ENCODE results near the gene CDC5L.

CDC5L gene

GRCh38 chr6:44471271-44471981 is 83.9 kb downstream of the CDC5L start:
- no peak for TF ChIP-seq CTCF (IDR thresholded peaks at IDR 0.05)
- Histone ChIP-seq H3K4me2 (ENCODE audit: low read length) (no peak overlapping the region), H2AFZ (peak overlapping the region; percentile 49), H3K36me3 (ENCODE audit: control insufficient read depth, insufficient read depth, low read length) (no peaks in the 10 kb centered on the region), H3K4me3 (ENCODE audit: low read depth, low read length) (no peak overlapping the region), H3K27me3 (ENCODE audit: control insufficient read depth, insufficient read depth, low read length) (no peaks in the 10 kb centered on the region), H3K79me2 (no peaks in the 10 kb centered on the region), H3K9ac (no peak overlapping the region), H3K27ac (peak overlapping the region; percentile 18), H3K9me3 (ENCODE audit: control insufficient read depth, low read length) (no peaks in the 10 kb centered on the region), H3K4me1 (peaks cover 11% of the 10 kb centered on the region)

GRCh38 chr6:44472250-44472945 is 84.9 kb downstream of the CDC5L start:
- no peak overlapping the region for H3K4me2 ChIP-seq (ENCODE audit: low read length)
- no peak overlapping the region for H3K4me3 ChIP-seq (ENCODE audit: low read depth, low read length)
- no peak for TF ChIP-seq CTCF (IDR thresholded peaks at IDR 0.05)
- H3K27me3 ChIP-seq (ENCODE audit: control insufficient read depth, insufficient read depth, low read length): no peaks in the 10 kb centered on the region
- H3K9me3 ChIP-seq (ENCODE audit: control insufficient read depth, low read length): no peaks in the 10 kb centered on the region
- H3K36me3 ChIP-seq (ENCODE audit: control insufficient read depth, insufficient read depth, low read length): no peaks in the 10 kb centered on the region
- H3K9ac ChIP-seq: no peak overlapping the region
- no peak overlapping the region for H3K27ac ChIP-seq
- no peaks in the 10 kb centered on the region for H3K79me2 ChIP-seq
- H3K4me1 ChIP-seq: peaks cover 11% of the 10 kb centered on the region
- H2AFZ ChIP-seq: no peak overlapping the region

- H3K4me2 ChIP-seq (ENCODE audit: low read length): no peak overlapping the region
- no peak overlapping the region for H2AFZ ChIP-seq
- no peaks in the 10 kb centered on the region for H3K36me3 ChIP-seq (ENCODE audit: control insufficient read depth, insufficient read depth, low read length)
- H3K27ac ChIP-seq: no peak overlapping the region
- H3K4me1 ChIP-seq: peaks cover 11% of the 10 kb centered on the region
- no peaks in the 10 kb centered on the region for H3K9me3 ChIP-seq (ENCODE audit: control insufficient read depth, low read length)
- H3K9ac ChIP-seq: no peak overlapping the region
- no peaks in the 10 kb centered on the region for H3K27me3 ChIP-seq (ENCODE audit: control insufficient read depth, insufficient read depth, low read length)
- TF ChIP-seq CTCF (IDR thresholded peaks at IDR 0.05): no peak
- no peak overlapping the region for H3K4me3 ChIP-seq (ENCODE audit: low read depth, low read length)
- no peaks in the 10 kb centered on the region for H3K79me2 ChIP-seq
Measured at GRCh38 chr6:44473393-44474189, 86.1 kb downstream of the CDC5L start.

GRCh38 chr6:44474190-44474631 is 86.7 kb downstream of the CDC5L start:
- no peak overlapping the region for H3K4me2 ChIP-seq (ENCODE audit: low read length)
- no peak overlapping the region for H3K9ac ChIP-seq
- H3K4me3 ChIP-seq (ENCODE audit: low read depth, low read length): no peak overlapping the region
- TF ChIP-seq CTCF (IDR thresholded peaks at IDR 0.05): no peak
- H3K36me3 ChIP-seq (ENCODE audit: control insufficient read depth, insufficient read depth, low read length): no peaks in the 10 kb centered on the region
- no peak overlapping the region for H3K27ac ChIP-seq
- no peaks in the 10 kb centered on the region for H3K27me3 ChIP-seq (ENCODE audit: control insufficient read depth, insufficient read depth, low read length)
- no peaks in the 10 kb centered on the region for H3K9me3 ChIP-seq (ENCODE audit: control insufficient read depth, low read length)
- no peak overlapping the region for H2AFZ ChIP-seq
- H3K4me1 ChIP-seq: peaks cover 11% of the 10 kb centered on the region
- no peaks in the 10 kb centered on the region for H3K79me2 ChIP-seq

Measured in parathyroid adenoma (tissue), 2 donors.